SK-N-SH (cell line): ENCODE measurements around the gene GALK2. TPM values are rescaled to one million over a fixed set of nuclear protein-coding genes. Genes with fewer than 3 reads are reported as not detected.

ENCODE experiments used
- CTCF ChIA-PET: fragments of 300-600, 350-600 bp; formaldehyde crosslinking; extraction: SDS; loops from one replicate; lab custom pipeline; 2021; lab: Yijun Ruan, JAX
- POLR2A ChIA-PET: fragments of 350-600 bp; sonication (Branson Sonifier 250); formaldehyde crosslinking; extraction: SDS; loops from one replicate; lab custom pipeline; 2020; ENCODE audit warnings: antibody characterized with exemption, inconsistent platforms; lab: Yijun Ruan, JAX
- DNase-seq: peaks from one replicate; pipeline ENCODE4 v3.0.0; 2012
- H2AFZ ChIP-seq: fragments of 200-600 bp; sonication (generic); 2 replicates; pipeline ENCODE4 v1.8.1; 2016; ENCODE audit warnings: antibody characterized with exemption, mild to moderate bottlenecking, low read depth
- H3F3A ChIP-seq: fragments of 200-600 bp; sonication (generic); replicated peaks from 2 replicates; pipeline ENCODE3; 2016; ENCODE audit warnings: antibody characterized with exemption, mild to moderate bottlenecking; ENCODE audit not compliant: insufficient read depth
- H3K27ac ChIP-seq, 2 experiments: fragments of 200-500 bp in 1 of 2; fragments of 200-600 bp in 1 of 2; sonication (Bioruptor generic) in 1 of 2; sonication (generic), shearing (Covaris generic) in 1 of 2; 2 replicates each; pipeline versions ENCODE4 v1.5.1 to v1.6.1; 2014 to 2016; ENCODE audit warnings: low read depth in 2 of 2, inconsistent platforms in 1 of 2, low read length in 1 of 2, mild to moderate bottlenecking in 1 of 2, mixed read lengths in 1 of 2
- H3K27me3 ChIP-seq: fragments of 200-600 bp; sonication (generic), shearing (Covaris generic); 2 replicates; pipeline ENCODE4 v1.6.1; 2016; ENCODE audit warnings: mixed run types; ENCODE audit not compliant: insufficient read depth
- H3K36me3 ChIP-seq, 2 experiments: fragments of 200-500 bp in 1 of 2; fragments of 200-600 bp in 1 of 2; sonication (Bioruptor generic) in 1 of 2; sonication (generic) in 1 of 2; replicated peaks in 1 of 2; 2 replicates each; pipeline versions ENCODE3 to v1.5.1; 2014 to 2016; ENCODE audit warnings: low read length in 1 of 2, mild to moderate bottlenecking in 1 of 2; ENCODE audit not compliant: insufficient read depth in 2 of 2, control insufficient read depth in 1 of 2
- H3K4me1 ChIP-seq, 2 experiments: fragments of 200-500 bp in 1 of 2; fragments of 200-600 bp in 1 of 2; sonication (Bioruptor generic) in 1 of 2; sonication (generic), shearing (Covaris generic) in 1 of 2; 2 replicates each; pipeline versions ENCODE4 v1.5.1 to v1.6.1; 2014 to 2016; ENCODE audit warnings: low read depth in 1 of 2, low read length in 1 of 2, mixed run types in 1 of 2; ENCODE audit not compliant: insufficient read depth in 2 of 2, control insufficient read depth in 1 of 2
- H3K4me2 ChIP-seq: fragments of 200-600 bp; sonication (generic), shearing (Covaris generic); 2 replicates; pipeline ENCODE4 v1.6.1; 2017; ENCODE audit warnings: mixed run types
- H3K4me3 ChIP-seq, 2 experiments: fragments of 200-500 bp in 1 of 2; fragments of 200-600 bp in 1 of 2; sonication (Bioruptor generic) in 1 of 2; sonication (generic), shearing (Covaris generic) in 1 of 2; 2 replicates each; pipeline versions ENCODE4 v1.5.1 to v1.8.1; 2014 to 2016; ENCODE audit warnings: low read depth in 2 of 2, inconsistent platforms in 1 of 2, low read length in 1 of 2, mild to moderate bottlenecking in 1 of 2, mixed read lengths in 1 of 2, moderate library complexity in 1 of 2
- H3K79me2 ChIP-seq: fragments of 200-600 bp; sonication (generic); 2 replicates; pipeline ENCODE4 v1.8.1; 2017; ENCODE audit warnings: mild to moderate bottlenecking; ENCODE audit not compliant: insufficient read depth
- H3K9ac ChIP-seq: fragments of 200-600 bp; sonication (generic); 2 replicates; pipeline ENCODE4 v1.6.1; 2017; ENCODE audit warnings: mixed run types
- H3K9me2 ChIP-seq: fragments of 200-600 bp; sonication (generic); 2 replicates; pipeline ENCODE4 v1.6.1; 2017; ENCODE audit warnings: mixed run types
- H3K9me3 ChIP-seq: fragments of 200-600 bp; sonication (generic); 2 replicates; pipeline ENCODE4 v1.6.1; 2017; ENCODE audit warnings: mixed run types, mild to moderate bottlenecking, moderate library complexity
- H4K20me1 ChIP-seq: fragments of 200-600 bp; sonication (generic); 2 replicates; pipeline ENCODE4 v1.6.1; 2017; ENCODE audit warnings: mild to moderate bottlenecking, mixed run types; ENCODE audit not compliant: insufficient read depth
- EZH2phosphoT487 ChIP-seq: fragments of 200-600 bp; sonication (generic); IDR thresholded peaks from 2 replicates; pipeline ENCODE4 v1.6.1; 2017; ENCODE audit warnings: low read depth, mixed run types, mild to moderate bottlenecking, antibody characterized with exemption, moderate library complexity, borderline replicate concordance
- FOSL2 ChIP-seq: IDR thresholded peaks from 2 replicates; pipeline ENCODE4 v1.4.0; 2012; ENCODE audit warnings: low read depth, mild to moderate bottlenecking, moderate library complexity, borderline replicate concordance
- FOXJ3 ChIP-seq: sonication (generic); formaldehyde crosslinking; IDR thresholded peaks from 2 replicates; pipeline ENCODE4 v1.5.1; 2020; ENCODE audit warnings: mild to moderate bottlenecking, missing genetic modification reagents
- MXI1 ChIP-seq: IDR thresholded peaks from 2 replicates; pipeline ENCODE4 v1.6.1; 2012; ENCODE audit warnings: mild to moderate bottlenecking, low read depth, low read length, improper control_type of control experiment
- NFIC ChIP-seq: IDR thresholded peaks from 2 replicates; pipeline ENCODE4 v1.4.0; 2012; ENCODE audit warnings: borderline replicate concordance
- NRF1 ChIP-seq: IDR thresholded peaks from 2 replicates; pipeline ENCODE4 v1.6.1; 2012; ENCODE audit warnings: low read depth, mild to moderate bottlenecking, low read length
- POLR2AphosphoS5 ChIP-seq: IDR thresholded peaks from 2 replicates; pipeline ENCODE4 v1.6.1; 2012; ENCODE audit warnings: low read depth, low read length
- RAD21 ChIP-seq: IDR thresholded peaks from 2 replicates; pipeline ENCODE4 v1.6.1; 2012; ENCODE audit warnings: mild to moderate bottlenecking, low read length
- RCOR1 ChIP-seq: fragments of 150-350 bp; IDR thresholded peaks from 2 replicates; pipeline ENCODE4 v1.6.1; 2017; ENCODE audit warnings: antibody characterized with exemption, low read length
- RFX5 ChIP-seq: IDR thresholded peaks from 2 replicates; pipeline ENCODE4 v1.6.1; 2012; ENCODE audit warnings: mild to moderate bottlenecking, improper control_type of control experiment, low read length
- RXRA ChIP-seq: IDR thresholded peaks from 2 replicates; pipeline ENCODE4 v1.4.0; 2012; ENCODE audit warnings: low read depth, mild to moderate bottlenecking, borderline replicate concordance
- TCF12 ChIP-seq: IDR thresholded peaks from 2 replicates; pipeline ENCODE4 v1.4.0; 2012
- TEAD4 ChIP-seq: IDR thresholded peaks from 2 replicates; pipeline ENCODE4 v1.4.0; 2012; ENCODE audit warnings: mild to moderate bottlenecking, borderline replicate concordance; ENCODE audit not compliant: insufficient read depth
- YY1 ChIP-seq: IDR thresholded peaks from 2 replicates; pipeline ENCODE4 v1.4.0; 2012; ENCODE audit warnings: low read depth, mild to moderate bottlenecking
- WGBS: methylation state at CpG from one replicate; pipeline ENCODE4 v1.1.6; 2017; ENCODE audit warnings: low lambda C conversion rate; 5-methylcytosine and 5-hydroxymethylcytosine counted together
- polyA plus RNA-seq, 3 experiments: library from polyadenylated mRNA; depleted of rRNA; stranded (reverse); fragments of >200 nt; gene quantifications; 2 replicates each; pipeline ENCODE4 v1.2.3, GENCODE V29; 2012
- TF ChIP-seq, protein P1 (sequence below): fragments of 150-350 bp; IDR thresholded peaks from 2 replicates; pipeline ENCODE4 v1.6.1; 2016; ENCODE audit warnings: mild to moderate bottlenecking, low read depth, low read length
- TF ChIP-seq, protein P2 (sequence below): IDR thresholded peaks from 2 replicates; pipeline ENCODE4; 2012
- TF ChIP-seq, protein P3 (sequence below): fragments of 200-600 bp; sonication (generic); IDR thresholded peaks from 2 replicates; pipeline ENCODE4 v1.6.1; 2017; ENCODE audit warnings: antibody characterized with exemption, mild to moderate bottlenecking, moderate library complexity
- TF ChIP-seq, protein P4 (sequence below): IDR thresholded peaks from 2 replicates; pipeline ENCODE4 v1.4.0; 2012; ENCODE audit warnings: low read depth, borderline replicate concordance

The GALK2 gene
- polyA plus RNA-seq, 1 of the 3 experiments (the other 2 are of a cell fraction), result 19.0 TPM

DNA sequence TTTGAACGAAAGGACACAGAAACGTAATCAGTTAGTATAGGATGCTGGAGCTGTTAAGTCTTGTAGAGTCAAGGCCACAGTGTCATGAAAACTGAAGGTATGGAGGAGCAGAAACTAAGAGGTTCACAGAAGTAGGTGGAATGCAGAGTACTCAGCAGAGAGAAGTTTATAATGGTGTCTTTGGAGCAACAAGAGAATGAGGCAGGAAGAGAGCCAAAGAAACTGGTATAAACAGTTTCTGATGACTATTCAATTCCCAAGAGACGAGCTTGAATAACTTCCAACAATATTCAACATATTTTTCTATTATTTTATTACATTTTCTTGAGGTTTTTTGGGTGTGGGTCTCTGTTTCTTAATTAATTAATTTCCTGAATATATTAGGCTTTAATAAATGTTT is 29.6 kb downstream of the GALK2 start:
- POLR2A ChIA-PET, result no interaction called here
- CTCF ChIA-PET, result no interaction called here
- Histone ChIP-seq H3K27ac (no peak overlapping the region), H3K9ac (no peak overlapping the region), H3K4me1 (no peaks in the 10 kb centered on the region), H3K9me2 (no peaks in the 10 kb centered on the region), H4K20me1 (no peaks in the 10 kb centered on the region), H3K79me2 (peaks cover 8% of the 10 kb centered on the region), H3K4me2 (no peak overlapping the region), H3K9me3 (no peaks in the 10 kb centered on the region), H2AFZ (no peak overlapping the region), H3K36me3 (peaks cover 4 to 5% of the 10 kb centered on the region in 2 experiments), H3F3A (no peaks in the 10 kb centered on the region), H3K27me3 (no peaks in the 10 kb centered on the region), H3K4me3 (no peak overlapping the region)
- no peak for TF ChIP-seq EZH2phosphoT487
- no peak for TF ChIP-seq YY1
- TF ChIP-seq, protein P1, sequence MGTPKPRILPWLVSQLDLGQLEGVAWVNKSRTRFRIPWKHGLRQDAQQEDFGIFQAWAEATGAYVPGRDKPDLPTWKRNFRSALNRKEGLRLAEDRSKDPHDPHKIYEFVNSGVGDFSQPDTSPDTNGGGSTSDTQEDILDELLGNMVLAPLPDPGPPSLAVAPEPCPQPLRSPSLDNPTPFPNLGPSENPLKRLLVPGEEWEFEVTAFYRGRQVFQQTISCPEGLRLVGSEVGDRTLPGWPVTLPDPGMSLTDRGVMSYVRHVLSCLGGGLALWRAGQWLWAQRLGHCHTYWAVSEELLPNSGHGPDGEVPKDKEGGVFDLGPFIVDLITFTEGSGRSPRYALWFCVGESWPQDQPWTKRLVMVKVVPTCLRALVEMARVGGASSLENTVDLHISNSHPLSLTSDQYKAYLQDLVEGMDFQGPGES, result no peak
- TF ChIP-seq TCF12, result no peak
- no peak for TF ChIP-seq RXRA
- no peak for TF ChIP-seq NFIC
- TF ChIP-seq, protein P2, sequence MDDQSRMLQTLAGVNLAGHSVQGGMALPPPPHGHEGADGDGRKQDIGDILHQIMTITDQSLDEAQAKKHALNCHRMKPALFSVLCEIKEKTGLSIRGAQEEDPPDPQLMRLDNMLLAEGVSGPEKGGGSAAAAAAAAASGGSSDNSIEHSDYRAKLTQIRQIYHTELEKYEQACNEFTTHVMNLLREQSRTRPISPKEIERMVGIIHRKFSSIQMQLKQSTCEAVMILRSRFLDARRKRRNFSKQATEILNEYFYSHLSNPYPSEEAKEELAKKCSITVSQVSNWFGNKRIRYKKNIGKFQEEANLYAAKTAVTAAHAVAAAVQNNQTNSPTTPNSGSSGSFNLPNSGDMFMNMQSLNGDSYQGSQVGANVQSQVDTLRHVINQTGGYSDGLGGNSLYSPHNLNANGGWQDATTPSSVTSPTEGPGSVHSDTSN, result no peak
- TF ChIP-seq TEAD4, result no peak
- no peak for TF ChIP-seq POLR2AphosphoS5
- no peak for TF ChIP-seq FOXJ3 (CRISPR knock-in tag)
- TF ChIP-seq RAD21, result no peak
- TF ChIP-seq MXI1, result no peak
- TF ChIP-seq RFX5, result no peak
- no peak for TF ChIP-seq NRF1
- TF ChIP-seq, protein P3, sequence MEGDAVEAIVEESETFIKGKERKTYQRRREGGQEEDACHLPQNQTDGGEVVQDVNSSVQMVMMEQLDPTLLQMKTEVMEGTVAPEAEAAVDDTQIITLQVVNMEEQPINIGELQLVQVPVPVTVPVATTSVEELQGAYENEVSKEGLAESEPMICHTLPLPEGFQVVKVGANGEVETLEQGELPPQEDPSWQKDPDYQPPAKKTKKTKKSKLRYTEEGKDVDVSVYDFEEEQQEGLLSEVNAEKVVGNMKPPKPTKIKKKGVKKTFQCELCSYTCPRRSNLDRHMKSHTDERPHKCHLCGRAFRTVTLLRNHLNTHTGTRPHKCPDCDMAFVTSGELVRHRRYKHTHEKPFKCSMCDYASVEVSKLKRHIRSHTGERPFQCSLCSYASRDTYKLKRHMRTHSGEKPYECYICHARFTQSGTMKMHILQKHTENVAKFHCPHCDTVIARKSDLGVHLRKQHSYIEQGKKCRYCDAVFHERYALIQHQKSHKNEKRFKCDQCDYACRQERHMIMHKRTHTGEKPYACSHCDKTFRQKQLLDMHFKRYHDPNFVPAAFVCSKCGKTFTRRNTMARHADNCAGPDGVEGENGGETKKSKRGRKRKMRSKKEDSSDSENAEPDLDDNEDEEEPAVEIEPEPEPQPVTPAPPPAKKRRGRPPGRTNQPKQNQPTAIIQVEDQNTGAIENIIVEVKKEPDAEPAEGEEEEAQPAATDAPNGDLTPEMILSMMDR, result no peak
- TF ChIP-seq, protein P4, sequence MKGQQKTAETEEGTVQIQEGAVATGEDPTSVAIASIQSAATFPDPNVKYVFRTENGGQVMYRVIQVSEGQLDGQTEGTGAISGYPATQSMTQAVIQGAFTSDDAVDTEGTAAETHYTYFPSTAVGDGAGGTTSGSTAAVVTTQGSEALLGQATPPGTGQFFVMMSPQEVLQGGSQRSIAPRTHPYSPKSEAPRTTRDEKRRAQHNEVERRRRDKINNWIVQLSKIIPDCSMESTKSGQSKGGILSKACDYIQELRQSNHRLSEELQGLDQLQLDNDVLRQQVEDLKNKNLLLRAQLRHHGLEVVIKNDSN, result no peak
- TF ChIP-seq FOSL2, result no peak
- no peak for TF ChIP-seq RCOR1
- no peak for DNase-seq
- WGBS, result 99% methylated on average over 3 of the region's 3 CpGs
